GM12892 (cell line): ENCODE results near the gene NID1.

Experiments
- DNase-seq: peaks from one replicate; pipeline ENCODE4 v3.0.0; 2011; ENCODE audit not compliant: insufficient read length
- FAIRE-seq: peaks from 2 replicates; lab custom pipeline; 2011; peaks lifted over from hg19 to GRCh38; lab: Jason Lieb, UNC
- POLR2A ChIP-seq: IDR thresholded peaks from 2 replicates; pipeline ENCODE4 v1.6.1; 2011; ENCODE audit warnings: low read depth, low read length, control low read depth
- POLR2AphosphoS5 ChIP-seq: IDR thresholded peaks from 2 replicates; pipeline ENCODE4 v1.6.1; 2011; ENCODE audit warnings: low read depth, low read length, control low read depth
- TAF1 ChIP-seq: IDR thresholded peaks from 2 replicates; pipeline ENCODE4 v1.6.1; 2011; ENCODE audit warnings: low read depth, mild to moderate bottlenecking, control low read depth, low read length, borderline replicate concordance

NID1 gene

DNA sequence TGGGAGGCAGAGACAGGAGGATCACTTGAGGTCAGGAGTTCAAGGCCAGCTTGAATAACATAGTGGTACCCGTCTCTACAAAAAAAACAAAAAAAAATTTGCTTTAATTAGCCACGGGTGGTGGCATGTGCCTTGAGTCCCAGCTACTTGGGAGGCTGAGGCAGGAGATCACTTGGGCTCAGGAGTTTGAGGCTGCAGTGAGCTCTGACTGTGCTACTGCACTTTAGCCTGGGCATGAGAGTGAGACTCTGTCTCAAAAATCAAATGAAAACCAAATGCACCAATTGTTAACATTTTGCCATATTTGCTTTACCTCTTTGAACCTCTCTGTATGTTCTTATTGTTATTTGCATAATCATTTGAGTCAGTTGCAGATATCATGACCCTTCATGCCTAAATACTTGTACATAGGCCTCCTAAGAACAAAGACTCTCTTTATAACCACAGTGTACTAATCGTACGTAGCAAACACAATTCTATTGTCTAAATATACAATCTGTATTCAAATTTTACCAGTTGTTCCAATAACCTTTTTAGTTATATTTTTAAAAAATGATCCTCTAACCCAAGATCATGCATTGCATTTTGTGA, 8.5 kb upstream of the NID1 start:
- DNase-seq (no peak), FAIRE-seq (no peak)
- TF ChIP-seq POLR2A: no peak
- TF ChIP-seq TAF1: no peak
- TF ChIP-seq POLR2AphosphoS5: no peak

DNA sequence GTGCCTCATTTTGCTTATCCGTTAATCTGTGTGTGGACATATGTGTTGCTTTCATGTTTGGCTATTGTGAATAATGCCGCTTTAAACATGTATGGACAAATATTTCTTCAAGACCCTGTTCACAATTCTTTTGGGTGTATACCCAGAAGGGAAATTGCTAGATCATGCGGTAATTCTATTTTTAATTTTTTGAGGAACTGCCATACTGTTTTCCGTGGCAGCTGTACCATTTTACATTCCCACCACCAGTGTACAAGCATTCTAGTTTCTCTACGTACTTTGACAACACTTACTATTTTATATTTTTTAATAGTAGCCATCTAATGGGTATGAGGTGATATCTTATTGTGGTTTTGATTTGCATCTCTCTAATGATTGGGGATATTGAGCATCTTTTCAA, 7.1 kb upstream of the NID1 start:
- no peak for FAIRE-seq
- no peak for TF ChIP-seq POLR2AphosphoS5
- TF ChIP-seq TAF1: no peak
- TF ChIP-seq POLR2A: no peak
- DNase-seq: no peak

- TF ChIP-seq POLR2A (no peak), TAF1 (no peak)
- no peak for DNase-seq
- FAIRE-seq: no peak
These were observed 5.9 kb upstream of the NID1 start for GRCh38 chr1:236070753-236071152.

DNA sequence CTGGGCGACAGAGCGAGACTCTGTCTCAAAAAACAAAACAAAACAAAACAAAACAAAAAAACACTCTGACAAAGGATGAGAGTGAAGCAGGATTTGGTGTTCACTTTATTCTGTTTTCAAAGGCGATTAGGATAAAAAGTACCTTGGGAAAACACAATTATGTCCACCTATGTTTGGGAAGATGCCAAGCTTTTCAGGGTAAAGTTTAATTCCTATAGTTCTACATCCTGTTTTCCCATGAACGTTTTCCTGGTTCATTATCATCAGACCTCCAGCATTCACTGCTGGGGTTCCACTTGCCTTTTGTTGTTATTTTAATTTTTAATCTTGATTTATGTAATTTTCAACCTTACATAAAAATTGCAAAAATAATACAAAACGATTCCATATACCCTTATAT, 4.9 kb upstream of the NID1 start:
- no peak for FAIRE-seq

DNA sequence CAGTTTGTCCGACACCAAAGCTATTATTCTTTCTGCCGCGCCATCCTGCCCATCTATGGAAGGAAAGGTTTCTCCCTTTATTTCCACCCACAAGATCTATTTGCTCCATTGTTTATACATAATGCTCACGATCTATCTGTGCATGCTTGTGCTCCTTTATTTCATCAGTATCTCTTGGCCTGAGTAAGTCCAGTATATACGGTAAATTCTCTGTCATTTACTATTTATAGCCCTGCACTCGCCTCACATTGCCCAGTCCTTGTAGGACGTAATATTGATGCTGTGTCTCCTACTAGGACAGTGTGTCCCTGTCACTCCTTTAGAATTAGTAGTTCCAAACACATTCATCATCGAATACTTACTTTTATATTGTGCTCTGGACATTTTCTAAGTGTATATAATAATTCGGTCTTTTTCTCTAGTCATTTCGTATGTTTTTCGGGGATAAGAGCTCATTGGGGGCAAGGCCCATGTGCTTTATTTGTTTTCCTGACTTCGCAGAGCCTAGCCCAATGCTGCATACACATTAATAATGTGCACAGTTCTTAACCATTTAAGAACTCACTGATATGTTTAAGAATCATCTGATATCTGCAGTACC, 3.1 kb upstream of the NID1 start:
- DNase-seq: no peak
- TF ChIP-seq POLR2AphosphoS5 (no peak), TAF1 (no peak), POLR2A (no peak)
- FAIRE-seq: no peak

More for the DNA sequence above, 4.9 kb upstream of the NID1 start:
- TF ChIP-seq POLR2A: no peak
- no peak for TF ChIP-seq TAF1
- no peak for TF ChIP-seq POLR2AphosphoS5
- DNase-seq: no peak

GRCh38 chr1:236066828-236067386, 2.0 kb upstream of the NID1 start:
- FAIRE-seq: peak; percentile 84
- DNase-seq: peak; percentile 70
- TF ChIP-seq POLR2A (peak; percentile 62; the same call in 1 of the 2 replicates), TAF1 (no peak), POLR2AphosphoS5 (peak; percentile 57)

DNA sequence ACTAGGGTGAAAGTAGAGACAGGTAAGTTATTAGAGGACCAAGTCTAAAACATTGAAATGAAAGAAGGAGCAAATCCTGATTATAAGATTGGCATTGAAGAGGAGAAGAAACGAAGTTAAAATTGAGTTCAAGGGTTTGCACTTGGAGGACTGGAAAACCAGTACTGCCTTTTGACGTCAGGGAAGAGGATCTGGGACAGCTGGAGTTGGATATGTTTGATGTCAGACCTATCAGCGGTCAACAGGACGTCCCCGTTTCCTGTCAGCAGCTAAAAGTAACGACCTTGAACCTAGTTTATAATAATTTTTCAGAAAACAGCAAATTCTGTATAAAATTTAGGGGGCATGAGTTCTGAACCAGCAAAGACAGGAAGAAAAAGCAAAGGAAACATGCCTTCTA, 1.2 kb upstream of the NID1 start:
- FAIRE-seq: no peak
- no peak for DNase-seq
- TF ChIP-seq TAF1 (no peak), POLR2AphosphoS5 (no peak), POLR2A (no peak)

GRCh38 chr1:236065509-236066005, 667 bp upstream of the NID1 start:
- no peak for FAIRE-seq
- no peak for DNase-seq
- TF ChIP-seq POLR2AphosphoS5 (no peak), POLR2A (no peak), TAF1 (no peak)

DNA sequence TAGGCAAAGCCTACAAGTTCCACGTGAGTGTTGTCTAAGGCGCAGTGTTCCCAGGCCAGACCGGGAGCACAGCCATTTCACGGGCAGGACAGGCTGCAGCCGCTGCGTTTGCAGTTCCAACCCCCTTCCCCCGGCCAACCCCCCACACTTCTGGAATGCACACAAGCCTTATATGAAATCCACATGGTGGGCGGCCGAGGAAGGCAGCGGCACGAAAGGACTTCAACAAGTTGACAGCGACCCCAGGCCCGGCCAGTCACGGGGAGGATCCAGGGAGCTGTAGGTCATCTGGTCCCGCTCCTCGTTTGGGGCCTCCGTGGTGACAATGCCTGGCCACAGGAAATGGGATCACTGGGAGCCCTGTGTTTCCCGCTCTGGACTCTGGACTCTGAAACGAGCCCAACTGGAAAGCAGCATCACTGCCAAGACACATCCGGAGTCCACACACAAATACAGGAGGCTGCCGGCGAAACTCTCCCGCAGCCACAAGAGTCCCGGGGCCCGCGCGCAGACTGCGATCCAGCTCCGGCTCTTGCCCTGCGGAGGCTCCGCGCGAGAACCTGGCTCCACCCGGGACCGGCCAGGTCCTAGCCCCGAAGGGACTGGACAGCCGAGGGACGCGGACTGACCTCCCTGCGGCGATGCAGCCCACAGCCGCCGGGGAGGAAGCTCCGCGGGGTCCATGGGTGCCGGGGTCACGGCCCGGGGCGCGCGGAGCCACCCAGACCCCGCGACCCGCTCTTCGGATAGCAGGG, 794 bp downstream of the NID1 start:
- DNase-seq (no peak), FAIRE-seq (peak; percentile 5)
- TF ChIP-seq POLR2AphosphoS5: no peak
- no peak for TF ChIP-seq TAF1
- no peak for TF ChIP-seq POLR2A

GRCh38 chr1:236063551-236063918, 1.4 kb downstream of the NID1 start:
- no peak for DNase-seq
- FAIRE-seq: no peak

GRCh38 chr1:236060286-236060685, 4.6 kb downstream of the NID1 start:
- DNase-seq (no peak), FAIRE-seq (no peak)
- TF ChIP-seq POLR2AphosphoS5 (no peak), TAF1 (no peak), POLR2A (no peak)

More at GRCh38 chr1:236063551-236063918, 1.4 kb downstream of the NID1 start:
- TF ChIP-seq TAF1 (no peak), POLR2AphosphoS5 (no peak)
